HG03354 (cell line): ENCODE results near the gene KCNMA1.

Experiments used
- ATAC-seq: cut with Tn5 transposase; IDR thresholded peaks from one replicate; pipeline ENCODE4 v1.9.1; 2021; ENCODE audit warnings: mild to moderate bottlenecking; ENCODE audit not compliant: unreplicated experiment, poor library complexity, severe bottlenecking

KCNMA1 gene

GRCh38 chr10:77637532-77638320, at the start of gene KCNMA1:
TSS of gene KCNMA1 (minus strand) at chr10:77637808.
- no peak for ATAC-seq

- ATAC-seq = no peak
These were observed 49.2 kb upstream of the KCNMA1 start for GRCh38 chr10:77686650-77687417.

GRCh38 chr10:77686096-77686495, 48.5 kb upstream of the KCNMA1 start:
- no peak for ATAC-seq

GRCh38 chr10:77685432-77685831, 47.8 kb upstream of the KCNMA1 start:
- no peak for ATAC-seq

- ATAC-seq = peak; percentile 59
These were observed 45.5 kb upstream of the KCNMA1 start for GRCh38 chr10:77683088-77683432.

- ATAC-seq = peak; percentile 21
These were observed 44.9 kb upstream of the KCNMA1 start for GRCh38 chr10:77682393-77683087.

GRCh38 chr10:77681839-77682238, 44.2 kb upstream of the KCNMA1 start:
- no peak for ATAC-seq

- ATAC-seq = no peak
These were observed 43.2 kb upstream of the KCNMA1 start for GRCh38 chr10:77680811-77681210.

GRCh38 chr10:77680065-77680464, 42.5 kb upstream of the KCNMA1 start:
- ATAC-seq = no peak

- ATAC-seq = no peak
These were observed 41.6 kb upstream of the KCNMA1 start for GRCh38 chr10:77679217-77679616.

GRCh38 chr10:77678146-77678545, 40.5 kb upstream of the KCNMA1 start:
- no peak for ATAC-seq

GRCh38 chr10:77675347-77675746, 37.7 kb upstream of the KCNMA1 start:
- ATAC-seq = no peak

GRCh38 chr10:77673515-77674140, 36.0 kb upstream of the KCNMA1 start:
- no peak for ATAC-seq

- no peak for ATAC-seq
These were observed 35.5 kb upstream of the KCNMA1 start for GRCh38 chr10:77673101-77673500.

GRCh38 chr10:77671594-77672252, 34.1 kb upstream of the KCNMA1 start:
- no peak for ATAC-seq

- ATAC-seq = no peak
These were observed 33.3 kb upstream of the KCNMA1 start for GRCh38 chr10:77670817-77671443.

GRCh38 chr10:77669892-77670291, 32.3 kb upstream of the KCNMA1 start:
- no peak for ATAC-seq

- ATAC-seq = peak; percentile 80
These were observed 30.1 kb upstream of the KCNMA1 start for GRCh38 chr10:77667426-77668324.
